Measurements from ENCODE around the gene COPS9.

COPS9 gene

DNA sequence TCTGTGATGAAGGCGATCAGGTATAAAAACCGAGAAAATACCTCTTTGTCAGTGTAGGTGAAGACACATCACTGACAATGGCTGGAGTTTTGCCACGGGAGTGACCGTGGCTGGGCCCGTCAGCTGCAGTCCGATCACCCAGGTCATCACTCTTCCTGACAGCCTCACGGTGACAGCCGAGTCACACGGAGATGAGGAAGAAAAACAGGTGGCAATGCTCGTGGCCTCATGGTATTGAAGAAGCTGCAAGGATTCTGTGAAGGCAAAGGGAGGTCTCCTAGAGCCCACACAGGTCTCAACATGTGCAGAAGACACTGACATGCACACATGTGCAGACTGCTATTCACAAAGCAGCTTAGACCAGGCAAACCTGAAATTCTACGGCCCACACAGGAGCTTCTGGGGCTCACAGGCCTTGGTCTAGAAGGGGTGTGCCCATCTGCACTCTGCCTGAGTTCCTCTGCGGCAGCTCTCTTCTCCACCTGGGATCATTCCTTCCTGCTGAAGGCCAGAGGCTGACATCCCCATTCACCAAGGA is 7.4 kb downstream of the COPS9 start:
- no peak for DNase-seq (ENCODE audit: extremely low spot score)
- POLR2A ChIA-PET: no interaction called here
- TF ChIP-seq, protein P1, sequence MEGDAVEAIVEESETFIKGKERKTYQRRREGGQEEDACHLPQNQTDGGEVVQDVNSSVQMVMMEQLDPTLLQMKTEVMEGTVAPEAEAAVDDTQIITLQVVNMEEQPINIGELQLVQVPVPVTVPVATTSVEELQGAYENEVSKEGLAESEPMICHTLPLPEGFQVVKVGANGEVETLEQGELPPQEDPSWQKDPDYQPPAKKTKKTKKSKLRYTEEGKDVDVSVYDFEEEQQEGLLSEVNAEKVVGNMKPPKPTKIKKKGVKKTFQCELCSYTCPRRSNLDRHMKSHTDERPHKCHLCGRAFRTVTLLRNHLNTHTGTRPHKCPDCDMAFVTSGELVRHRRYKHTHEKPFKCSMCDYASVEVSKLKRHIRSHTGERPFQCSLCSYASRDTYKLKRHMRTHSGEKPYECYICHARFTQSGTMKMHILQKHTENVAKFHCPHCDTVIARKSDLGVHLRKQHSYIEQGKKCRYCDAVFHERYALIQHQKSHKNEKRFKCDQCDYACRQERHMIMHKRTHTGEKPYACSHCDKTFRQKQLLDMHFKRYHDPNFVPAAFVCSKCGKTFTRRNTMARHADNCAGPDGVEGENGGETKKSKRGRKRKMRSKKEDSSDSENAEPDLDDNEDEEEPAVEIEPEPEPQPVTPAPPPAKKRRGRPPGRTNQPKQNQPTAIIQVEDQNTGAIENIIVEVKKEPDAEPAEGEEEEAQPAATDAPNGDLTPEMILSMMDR (IDR thresholded peaks at IDR 0.05; ENCODE audit: control extremely low read depth, extremely low read depth, low read depth, missing control alignments): no peak
- CTCF ChIA-PET: interaction anchor here (1.0 to 2.1 kb wide), 5 partner anchors 11 to 69 kb away, joined by 3 to 7 read pairs (median 5); no protein-coding TSS in a partner anchor

- no peak for DNase-seq (ENCODE audit: extremely low spot score)
- ChIA-PET POLR2A (no interaction called here), CTCF (interaction anchor here (1.0 to 1.6 kb wide), 4 partner anchors 11 to 37 kb away, joined by 3 to 5 read pairs (median 4); no protein-coding TSS in a partner anchor)
- TF ChIP-seq, protein P1 (IDR thresholded peaks at IDR 0.05; ENCODE audit: control extremely low read depth, extremely low read depth, low read depth, missing control alignments): no peak
These were observed 8.0 kb downstream of the COPS9 start for GRCh38 chr2:240127911-240128607.

DNA sequence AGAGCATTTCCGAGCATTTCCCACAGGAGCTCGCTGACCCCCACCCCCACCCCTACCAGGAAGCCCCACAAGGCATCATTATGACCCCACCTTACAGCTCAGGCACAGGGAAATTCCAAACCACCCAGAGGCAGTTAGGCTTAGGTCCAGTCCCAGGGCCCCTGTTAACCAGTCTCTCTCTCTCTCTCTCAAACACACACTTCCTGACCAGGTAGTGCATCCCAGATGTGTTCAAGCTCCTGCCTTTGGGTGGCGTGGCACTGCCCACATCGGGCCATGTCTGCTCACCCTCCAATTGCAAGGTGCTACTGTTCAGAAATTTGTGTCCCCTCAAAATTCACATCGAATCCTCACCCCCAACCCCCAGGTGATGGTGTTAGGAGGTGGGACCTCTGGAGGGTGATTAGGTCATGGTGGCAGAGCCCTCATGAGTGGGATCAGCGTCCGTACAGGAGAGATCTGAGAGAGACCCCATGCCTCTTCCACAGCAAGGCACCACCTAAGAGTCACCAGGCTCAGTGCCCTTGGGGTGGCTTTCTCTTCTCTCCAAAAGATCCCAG is 8.8 kb downstream of the COPS9 start:
- ChIA-PET CTCF (interaction anchor here (0.7 kb wide), 1 partner anchor 11 kb away, joined by 4 read pairs; no protein-coding TSS in a partner anchor), POLR2A (no interaction called here)
- DNase-seq (ENCODE audit: extremely low spot score): no peak
- TF ChIP-seq, protein P1 (IDR thresholded peaks at IDR 0.05; ENCODE audit: control extremely low read depth, extremely low read depth, low read depth, missing control alignments): no peak

DNA sequence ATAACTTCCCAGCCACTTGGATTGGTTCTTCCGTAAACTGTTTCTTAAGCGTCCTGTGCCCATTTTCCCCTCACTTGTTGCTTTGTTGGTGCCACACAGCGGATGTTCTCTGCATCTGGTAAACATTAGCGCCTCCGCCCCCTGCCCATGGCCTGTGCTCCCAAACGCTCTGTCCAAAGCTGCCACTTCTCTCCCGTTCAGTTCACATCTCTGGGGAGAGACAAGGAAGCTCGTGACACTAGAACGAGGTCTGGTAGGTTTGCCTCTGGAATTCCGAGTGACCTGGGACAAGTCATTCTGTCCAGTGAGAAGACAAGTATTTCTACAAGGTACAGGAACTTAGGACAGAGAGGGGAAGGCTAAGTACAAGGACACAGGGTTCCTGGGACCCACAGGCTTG is 9.4 kb downstream of the COPS9 start:
- ChIA-PET POLR2A (no interaction called here), CTCF (interaction anchor here (0.7 kb wide), 1 partner anchor 11 kb away, joined by 4 read pairs; no protein-coding TSS in a partner anchor)
- no peak for DNase-seq (ENCODE audit: extremely low spot score)
- TF ChIP-seq, protein P1 (IDR thresholded peaks at IDR 0.05; ENCODE audit: control extremely low read depth, extremely low read depth, low read depth, missing control alignments): no peak

- no peak for DNase-seq (ENCODE audit: extremely low spot score)
- ChIA-PET POLR2A (no interaction called here), CTCF (no interaction called here)
- TF ChIP-seq, protein P1 (IDR thresholded peaks at IDR 0.05; ENCODE audit: control extremely low read depth, extremely low read depth, low read depth, missing control alignments): no peak
These were observed 10.4 kb downstream of the COPS9 start for GRCh38 chr2:240125742-240126141.

- ChIA-PET CTCF (no interaction called here), POLR2A (no interaction called here)
- DNase-seq (ENCODE audit: extremely low spot score): no peak
- TF ChIP-seq, protein P1 (IDR thresholded peaks at IDR 0.05; ENCODE audit: control extremely low read depth, extremely low read depth, low read depth, missing control alignments): no peak
These were observed 11.5 kb downstream of the COPS9 start for GRCh38 chr2:240124651-240125030.

All from GM10248 (cell line).